DMS53 treated with DMSO at 0.1 percent for 48 hours (cell line): ENCODE measurements around the gene STARD3.
A peak's percentile ranks its signal among the peaks of the same experiment; 100 is the strongest.

Source experiments
- DNase-seq: peaks from one replicate; lab custom pipeline; 2025; ENCODE audit not compliant: unreplicated experiment; lab: John Stamatoyannopoulos, UW

Gene STARD3

GRCh38 chr17:39618956-39619785 lies 17.8 kb upstream of the STARD3 start:
- DNase-seq, result no peak

DNA sequence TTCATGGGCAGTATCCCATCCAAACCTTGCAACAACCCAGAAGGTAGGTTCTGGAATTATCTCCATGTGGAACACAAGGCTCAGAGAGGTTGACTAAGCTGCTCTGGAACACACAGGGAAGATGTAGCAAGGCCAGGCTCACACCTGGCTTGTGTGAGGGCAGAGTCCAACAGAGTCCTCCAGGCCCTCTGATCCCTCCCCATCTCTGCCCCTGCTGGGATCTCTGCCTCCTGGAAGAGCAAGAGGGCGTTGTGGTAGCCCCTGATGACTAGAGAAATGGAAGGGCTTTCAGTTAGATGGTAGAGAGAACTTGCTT lies 17.2 kb upstream of the STARD3 start:
- DNase-seq, result no peak

- peak; percentile 52 for DNase-seq
These were observed 15.2 kb upstream of the STARD3 start for GRCh38 chr17:39621523-39622379.

DNA sequence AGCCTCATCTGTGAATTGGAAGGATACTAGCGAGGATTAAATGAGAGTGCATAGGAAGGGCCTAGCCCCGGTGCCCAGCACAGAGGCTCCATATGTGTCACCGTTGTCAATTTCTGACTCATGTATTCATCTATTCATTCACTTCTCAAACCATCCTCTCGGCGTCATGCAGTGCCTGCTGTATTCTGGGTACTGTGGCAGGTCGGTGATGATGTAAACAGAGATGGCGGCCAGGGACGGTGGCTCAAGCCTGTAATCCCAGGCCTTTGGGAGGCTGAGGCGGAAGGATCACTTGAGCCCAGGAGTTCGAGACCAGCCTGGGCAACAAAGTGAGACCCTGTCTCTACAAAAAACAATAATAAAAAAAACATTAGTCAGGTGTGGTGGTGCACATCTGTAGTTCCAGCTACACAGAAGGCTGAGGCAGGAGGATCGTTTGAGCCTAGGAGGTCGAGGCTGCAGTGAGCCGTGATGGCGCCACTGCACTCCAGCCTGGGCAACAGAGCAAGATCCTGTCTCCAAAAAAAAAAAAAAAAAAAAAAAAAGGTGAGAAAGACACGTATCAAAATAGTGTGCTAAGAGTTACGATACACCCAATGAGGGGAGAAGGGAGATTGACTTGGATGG lies 14.5 kb upstream of the STARD3 start:
- DNase-seq, result no peak

DNA sequence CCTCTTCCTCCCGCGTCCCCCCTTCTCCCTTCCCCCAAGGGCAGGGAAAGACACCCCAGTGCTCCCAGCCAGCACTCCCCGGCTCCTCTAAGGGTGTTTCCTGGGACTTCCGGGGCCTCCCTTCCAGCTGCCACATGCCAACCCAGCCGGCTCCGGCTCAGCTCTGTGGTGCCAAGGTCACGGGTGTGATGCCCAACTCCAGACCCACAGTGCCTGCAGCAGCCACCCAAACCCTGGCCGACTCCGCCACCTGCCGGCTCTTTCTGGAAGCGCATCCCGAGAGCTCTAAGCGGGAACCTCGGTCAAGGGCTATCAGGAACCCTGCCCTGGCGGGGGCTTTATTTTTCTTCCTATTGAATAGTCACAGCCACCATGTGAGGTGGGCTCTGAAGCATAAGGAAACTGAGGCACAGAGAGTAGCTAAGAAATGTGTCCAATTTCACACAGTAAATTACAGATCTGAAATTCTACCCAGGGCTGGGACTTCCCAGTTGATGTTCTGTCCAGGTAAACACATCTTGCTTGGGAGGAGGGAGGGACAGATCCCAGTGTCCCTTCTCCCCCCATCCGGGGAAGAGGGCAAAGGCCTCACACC lies 13.5 kb upstream of the STARD3 start:
- peak; percentile 27 for DNase-seq

DNA sequence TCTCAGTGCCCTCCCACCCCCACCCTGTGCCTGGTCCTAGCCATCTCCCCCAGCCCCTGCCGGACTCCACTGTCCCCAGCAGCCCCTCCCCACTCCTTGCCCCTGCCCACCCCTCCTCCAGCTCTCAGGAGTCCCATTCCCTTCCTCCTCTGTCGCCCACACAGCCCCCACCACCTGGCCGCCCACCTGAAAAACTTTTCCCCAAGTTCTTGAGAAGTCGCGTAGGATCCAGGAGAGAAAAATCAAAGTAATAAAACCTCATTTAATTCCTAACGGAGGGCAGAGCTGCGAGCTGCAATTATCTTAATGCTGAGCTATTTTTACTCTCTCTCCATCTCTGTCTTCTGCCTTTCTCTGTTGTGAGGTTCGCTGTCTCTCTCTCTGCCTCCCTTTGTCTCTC lies 12.6 kb upstream of the STARD3 start:
- DNase-seq, result no peak

DNA sequence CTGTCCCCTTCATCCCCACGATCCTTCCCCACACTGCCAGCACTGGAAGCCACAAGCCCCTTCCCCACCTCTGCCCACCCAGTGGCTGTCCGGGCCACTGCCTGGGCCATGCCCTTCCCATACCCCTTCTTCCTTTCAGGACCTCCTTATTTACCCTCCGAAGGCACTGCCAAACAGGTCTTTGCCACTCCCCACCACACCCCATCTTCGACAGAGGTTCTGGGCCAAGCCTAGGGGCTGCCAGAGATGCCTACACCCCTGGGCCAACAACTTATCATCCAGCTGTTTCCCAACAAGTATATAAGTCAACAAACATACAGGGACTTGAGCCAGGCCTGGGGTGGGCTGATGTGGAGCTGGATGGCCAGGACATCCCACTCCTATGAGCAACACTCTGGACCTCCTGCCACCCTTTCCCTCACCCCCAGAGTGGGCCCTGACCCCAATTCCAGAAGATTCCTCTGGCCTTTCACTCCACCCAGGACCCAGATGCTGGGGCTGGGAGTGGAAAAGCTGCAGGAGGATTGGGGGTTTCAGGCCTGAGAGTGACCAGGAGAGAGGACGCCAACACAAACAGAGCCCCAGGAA lies 11.7 kb upstream of the STARD3 start:
- no peak for DNase-seq

DNA sequence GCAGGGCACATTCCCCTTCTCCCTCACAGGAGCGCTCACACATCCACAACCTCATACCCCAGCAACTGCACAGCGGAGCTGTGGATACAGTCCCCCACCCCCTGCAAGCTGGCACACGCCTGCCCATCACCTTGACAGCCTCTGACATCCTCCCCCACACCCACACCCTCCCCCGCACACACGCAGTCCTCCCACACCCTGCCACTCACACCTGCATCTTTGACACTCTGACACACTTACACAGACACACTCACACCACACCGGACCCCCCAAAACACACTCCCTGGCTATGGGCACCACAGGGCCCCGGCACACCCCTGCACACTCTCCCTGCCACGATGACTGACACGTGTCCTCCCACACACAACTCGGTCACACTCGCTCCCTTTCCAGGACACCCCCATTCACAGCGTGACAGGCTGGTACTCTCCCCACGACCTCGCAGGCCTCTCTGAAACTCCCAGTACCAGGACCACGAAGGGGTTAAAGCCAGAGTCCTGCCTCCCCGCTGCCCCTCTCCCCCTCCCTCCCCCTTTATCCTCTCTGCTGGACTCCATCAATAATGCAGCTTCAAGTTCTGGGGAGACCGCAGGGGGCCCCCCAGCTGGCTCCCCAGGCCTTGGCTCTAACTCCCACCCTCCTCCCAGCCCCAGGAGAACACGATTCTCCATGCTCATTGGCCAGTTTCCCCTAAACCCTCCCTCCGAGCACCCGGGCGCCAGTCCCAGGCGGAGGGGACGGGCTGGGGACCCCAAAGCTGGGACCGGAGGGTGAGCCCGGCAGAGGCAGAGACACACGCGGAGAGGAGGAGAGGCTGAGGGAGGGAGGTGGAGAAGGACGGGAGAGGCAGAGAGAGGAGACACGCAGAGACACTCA lies 10.5 kb upstream of the STARD3 start, which contains the start of gene PPP1R1B:
Gene PPP1R1B, plus strand, starts transcription at position 782 of the 876 bp plus-strand sequence. CDS start 441 bp downstream, outside the sequence.
- no peak for DNase-seq

DNA sequence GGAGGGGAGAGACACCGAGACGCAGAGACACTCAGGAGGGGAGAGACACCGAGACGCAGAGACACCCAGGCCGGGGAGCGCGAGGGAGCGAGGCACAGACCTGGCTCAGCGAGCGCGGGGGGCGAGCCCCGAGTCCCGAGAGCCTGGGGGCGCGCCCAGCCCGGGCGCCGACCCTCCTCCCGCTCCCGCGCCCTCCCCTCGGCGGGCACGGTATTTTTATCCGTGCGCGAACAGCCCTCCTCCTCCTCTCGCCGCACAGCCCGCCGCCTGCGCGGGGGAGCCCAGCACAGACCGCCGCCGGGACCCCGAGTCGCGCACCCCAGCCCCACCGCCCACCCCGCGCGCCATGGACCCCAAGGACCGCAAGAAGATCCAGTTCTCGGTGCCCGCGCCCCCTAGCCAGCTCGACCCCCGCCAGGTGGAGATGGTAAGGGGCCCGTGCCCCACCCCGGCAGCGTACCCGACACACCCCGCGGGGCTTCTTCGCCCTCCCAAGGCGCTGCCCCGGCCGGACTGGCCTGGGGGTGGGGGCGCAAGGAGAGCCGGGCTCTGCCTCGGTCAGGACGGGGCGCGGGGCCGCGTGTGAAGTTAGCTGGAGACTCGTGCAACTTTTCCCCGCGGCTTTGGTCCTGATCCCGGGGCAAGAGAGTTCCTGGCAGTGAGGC lies 9.8 kb upstream of the STARD3 start:
- DNase-seq, result no peak

DNA sequence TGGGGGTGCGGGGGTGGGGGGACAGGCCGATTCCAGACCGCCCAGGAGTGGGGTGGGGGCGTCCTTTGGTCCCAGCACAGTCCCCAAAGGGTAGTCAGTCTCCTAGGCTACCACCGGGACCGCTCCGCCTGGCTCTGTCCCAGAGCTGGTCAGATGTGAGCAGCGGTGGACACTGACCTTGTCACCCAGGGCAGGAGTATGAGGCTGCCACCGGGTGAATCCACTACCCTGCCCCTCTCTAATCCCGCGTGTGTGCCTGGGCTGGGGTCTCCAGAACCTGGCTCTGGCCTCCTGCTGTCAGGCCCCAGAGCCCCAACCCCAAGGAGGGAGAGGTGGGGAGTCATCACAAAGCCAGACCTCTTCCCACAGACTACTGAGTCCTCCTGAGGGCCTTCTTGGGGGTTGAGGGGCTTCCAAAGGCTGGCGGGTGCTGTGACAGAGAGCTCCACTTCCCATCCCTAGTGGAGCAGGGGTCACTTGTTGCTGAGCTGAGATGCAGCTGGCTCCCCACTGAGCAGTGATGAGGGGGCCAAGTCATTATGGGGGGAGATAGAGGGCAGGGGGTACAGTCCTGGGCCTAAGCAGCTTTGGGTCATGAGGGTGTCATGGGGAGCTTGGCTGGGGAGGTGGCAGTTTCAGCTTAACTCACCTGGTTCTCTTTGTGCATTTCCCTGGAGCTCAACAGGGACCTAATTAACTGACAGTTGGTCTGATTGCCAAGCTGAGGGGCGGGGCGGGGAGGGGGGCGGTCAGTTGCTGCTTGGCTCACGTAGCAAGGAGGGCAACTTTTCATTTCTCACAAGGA lies 9.0 kb upstream of the STARD3 start:
- DNase-seq, result no peak

DNA sequence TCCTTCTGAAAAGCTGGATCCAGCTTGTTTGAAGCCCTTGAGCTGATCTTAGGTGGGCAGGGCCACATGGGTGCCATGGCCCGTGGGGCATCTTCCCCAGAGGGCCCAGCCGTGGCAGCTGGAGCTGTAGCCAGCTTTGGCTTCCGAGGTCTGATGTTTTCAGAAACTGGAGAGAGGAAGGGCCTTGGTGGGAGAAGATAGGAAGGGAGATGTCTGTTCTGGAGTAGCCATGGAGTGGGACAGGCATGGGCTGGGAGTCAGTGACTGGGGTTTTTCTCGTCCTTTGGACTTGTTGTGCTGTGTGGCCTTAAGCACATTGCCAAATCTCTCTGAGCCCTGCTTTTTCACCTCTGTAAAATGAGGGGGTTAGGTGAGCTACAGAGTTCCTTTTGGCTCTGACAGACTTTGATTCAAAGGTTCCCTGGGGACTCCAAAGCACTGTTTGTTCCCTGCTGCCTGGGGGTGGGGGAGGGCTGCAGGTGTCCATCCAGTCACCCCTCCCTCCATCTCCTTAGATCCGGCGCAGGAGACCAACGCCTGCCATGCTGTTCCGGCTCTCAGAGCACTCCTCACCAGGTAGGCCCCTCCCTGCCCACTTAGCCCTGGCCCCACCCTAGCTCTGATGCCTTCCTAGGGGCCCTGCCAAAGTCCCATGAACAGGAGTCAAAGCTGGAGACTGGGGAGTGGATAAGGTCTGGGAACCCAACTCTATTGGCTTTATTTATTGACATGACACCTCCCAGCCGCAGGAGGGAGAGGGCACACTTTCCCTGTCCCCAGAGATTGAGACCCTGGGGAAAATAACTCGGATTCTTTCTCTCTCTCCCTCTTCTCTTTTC lies 8.1 kb upstream of the STARD3 start:
- no peak for DNase-seq

DNA sequence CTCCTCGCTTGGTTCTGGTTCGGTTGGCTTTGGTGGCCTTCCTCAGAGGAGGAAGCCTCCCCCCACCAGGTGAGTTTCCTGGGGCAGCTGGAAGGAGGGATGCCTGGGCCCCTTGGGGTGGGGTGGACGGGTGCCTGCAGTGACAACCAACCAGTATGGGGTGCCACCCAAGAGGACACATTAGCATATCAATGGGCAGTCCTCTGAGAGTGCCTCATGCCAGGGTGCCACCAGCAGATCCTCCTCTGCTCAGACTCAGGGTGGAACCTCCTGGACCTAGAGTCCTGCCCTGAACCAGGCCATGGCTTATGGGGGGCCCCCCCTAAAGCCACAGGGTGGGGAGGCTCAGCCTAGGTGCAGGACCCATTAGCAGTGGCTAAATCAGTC lies 7.5 kb upstream of the STARD3 start:
- DNase-seq, result no peak

DNA sequence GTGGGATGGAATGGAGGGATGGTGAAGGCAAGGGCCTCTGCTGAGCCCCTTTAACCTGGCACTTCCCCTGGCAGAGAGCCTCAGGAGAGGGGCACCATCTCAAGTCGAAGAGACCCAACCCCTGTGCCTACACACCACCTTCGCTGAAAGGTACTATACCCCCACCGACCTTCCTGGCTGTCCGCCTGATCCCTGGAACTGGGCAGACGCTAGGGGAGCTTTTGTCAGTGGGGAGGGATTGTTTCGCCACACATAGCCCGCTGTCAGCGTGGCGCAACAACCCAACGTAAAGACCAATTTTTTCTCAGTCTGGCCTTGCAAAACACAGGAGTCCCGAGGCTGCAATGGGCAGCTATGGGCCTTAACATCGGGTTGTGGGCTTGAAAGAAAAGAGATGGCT lies 7.0 kb upstream of the STARD3 start:
- no peak for DNase-seq

DNA sequence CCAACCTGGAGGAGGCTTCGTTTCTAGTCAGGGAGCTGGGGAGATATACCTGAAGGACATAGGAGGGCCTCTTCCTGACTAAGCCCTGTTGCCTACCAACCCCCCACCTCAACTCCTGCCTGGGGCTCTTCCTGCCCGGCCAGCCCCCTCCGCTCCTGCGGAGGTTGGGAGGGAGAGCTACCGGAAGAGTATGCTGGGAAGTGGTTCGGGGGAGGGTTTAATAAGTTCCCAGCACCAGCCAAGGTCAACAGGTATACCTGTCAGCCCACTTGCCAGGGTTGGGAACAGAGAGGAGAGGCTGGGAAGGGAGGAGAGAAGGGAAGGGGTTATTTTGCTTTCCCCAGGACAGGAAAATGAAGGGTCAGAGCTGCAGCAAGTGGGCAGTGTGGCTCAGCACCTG lies 5.5 kb upstream of the STARD3 start:
- no peak for DNase-seq

DNA sequence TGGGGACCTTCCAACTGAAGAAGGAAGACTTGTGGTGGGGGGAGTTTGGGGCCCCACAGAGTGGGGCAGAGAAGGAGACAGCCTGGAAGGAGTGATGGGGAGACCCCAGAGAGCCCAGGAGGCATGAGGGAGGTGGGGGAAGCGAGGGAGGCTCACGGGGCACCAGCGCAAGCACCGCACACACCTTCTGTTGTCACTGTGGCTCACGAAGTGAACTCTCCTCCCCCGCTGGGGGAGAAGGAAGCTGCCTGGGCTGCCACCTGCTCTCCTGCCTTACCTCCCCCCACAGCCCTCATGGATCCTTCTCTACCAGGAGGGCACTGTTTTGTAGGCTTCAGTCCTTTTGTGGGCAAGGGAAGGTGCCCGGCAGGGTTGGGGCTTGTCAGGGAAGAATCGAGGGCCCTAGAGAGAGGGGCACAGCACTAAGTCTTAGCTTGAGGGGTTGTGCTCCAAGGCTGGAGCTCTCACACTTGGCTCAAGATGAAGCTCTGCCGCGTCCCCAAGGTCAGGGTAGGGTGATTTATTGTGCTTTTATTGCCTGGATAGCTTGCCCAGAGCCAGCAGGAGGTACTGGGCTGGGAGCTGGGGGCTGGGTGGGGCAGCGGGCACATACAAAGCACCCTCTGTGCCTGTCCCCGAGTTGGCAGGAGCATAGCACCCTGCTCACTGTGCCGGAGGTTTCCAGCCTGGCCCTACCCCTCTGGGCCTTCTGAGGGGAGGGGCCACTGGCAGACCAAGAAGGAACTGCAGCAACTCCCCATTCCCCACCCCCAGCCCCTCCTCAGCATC lies 4.6 kb upstream of the STARD3 start:
- DNase-seq, result no peak

- DNase-seq, result no peak
These were observed 3.3 kb upstream of the STARD3 start for GRCh38 chr17:39633570-39634183.
